ENCODE data around the gene IKBKG. TPM values are rescaled to one million over a fixed set of nuclear protein-coding genes. Genes with fewer than 3 reads are reported as not detected.

Gene IKBKG
- total and polyA plus RNA-seq, 2 of the 4 experiments (the other 2 are of a cell fraction) = 16.5 to 38.2 TPM

DNA sequence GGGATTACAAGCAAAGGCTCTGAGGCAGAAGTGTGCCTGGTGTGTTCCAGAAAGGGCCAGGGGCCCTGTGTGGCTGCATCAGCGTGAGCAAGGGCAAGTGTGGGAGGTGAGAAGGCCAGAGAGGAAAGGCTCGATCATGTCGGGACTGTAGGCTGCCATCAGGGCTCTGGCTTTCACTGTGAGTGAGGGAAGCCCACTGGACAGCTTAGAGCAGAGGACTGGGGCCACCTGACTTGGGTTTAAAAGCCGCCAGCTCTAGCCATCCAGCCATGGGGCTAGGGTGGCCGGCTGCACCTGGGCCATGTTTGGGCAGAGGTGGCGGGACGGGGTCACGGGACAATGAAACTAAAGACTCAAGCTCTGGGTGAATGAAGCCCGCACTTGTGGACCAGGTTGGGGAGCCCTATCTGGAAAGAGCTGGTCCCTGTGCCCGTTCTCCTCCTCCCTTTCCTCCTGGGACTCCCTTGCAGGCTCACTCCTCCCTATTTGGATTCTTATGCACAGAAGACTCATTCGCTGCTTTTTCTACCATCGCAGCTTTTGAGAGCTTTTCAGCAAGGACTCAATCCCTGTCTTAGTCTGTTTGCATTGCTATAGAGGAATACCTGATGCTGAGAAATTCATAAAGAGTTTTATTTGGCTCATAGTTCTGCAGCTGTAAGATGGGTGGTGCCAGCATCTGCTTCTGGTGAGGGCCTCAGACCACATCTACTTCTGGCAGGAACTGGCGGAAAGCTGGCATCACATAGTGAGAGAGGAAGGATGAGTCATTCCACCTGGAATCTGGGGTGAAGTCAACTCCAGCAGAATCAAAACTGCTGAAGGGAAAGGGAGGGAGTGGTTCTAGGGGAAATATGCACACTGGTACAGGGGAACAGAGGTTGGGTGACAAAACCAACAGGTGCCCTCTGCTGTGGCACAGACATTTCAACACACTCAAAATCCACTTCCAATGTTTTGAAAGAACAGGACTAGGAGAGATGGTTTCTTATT lies 56.3 kb downstream of the IKBKG start:
- intact Hi-C loops (cut with micrococcal nuclease) (no loop called here), in situ Hi-C loops (cut with MboI; ENCODE audit: low sequenced_read_pairs) (no loop called here), dilution Hi-C loops (cut with HindIII; ENCODE audit: low sequenced_read_pairs, unreplicated experiment) (no loop called here)
- no peaks in the 10 kb centered on the region for H4K20me1 ChIP-seq (ENCODE audit: insufficient read depth, low read length)
- no peak overlapping the region for H3K27ac ChIP-seq (ENCODE audit: insufficient read depth, low read length)
- no TSS peak for BruUV-seq (replicated peaks)
- H2AFZ ChIP-seq (replicated peaks; ENCODE audit: low read length, poor library complexity) = no peak overlapping the region
- H3K9me1 ChIP-seq (ENCODE audit: insufficient read depth, low read length) = no peaks in the 10 kb centered on the region
- no peaks in the 10 kb centered on the region; the same call in 1 of the 2 replicates for H3K4me1 ChIP-seq (ENCODE audit: control insufficient read depth, insufficient read depth, low read length)
- H3K36me3 ChIP-seq (ENCODE audit: control insufficient read depth, insufficient read depth, low read length) = no peaks in the 10 kb centered on the region
- H3K4me2 ChIP-seq (ENCODE audit: low read depth, low read length) = no peak overlapping the region
- peaks cover 5% of the 10 kb centered on the region for H3K27me3 ChIP-seq (ENCODE audit: control insufficient read depth, insufficient read depth, low read length)
- TF ChIP-seq SMC3 (IDR thresholded peaks at IDR 0.05; ENCODE audit: low read depth, low read length) = no peak
- TF ChIP-seq, protein P1, sequence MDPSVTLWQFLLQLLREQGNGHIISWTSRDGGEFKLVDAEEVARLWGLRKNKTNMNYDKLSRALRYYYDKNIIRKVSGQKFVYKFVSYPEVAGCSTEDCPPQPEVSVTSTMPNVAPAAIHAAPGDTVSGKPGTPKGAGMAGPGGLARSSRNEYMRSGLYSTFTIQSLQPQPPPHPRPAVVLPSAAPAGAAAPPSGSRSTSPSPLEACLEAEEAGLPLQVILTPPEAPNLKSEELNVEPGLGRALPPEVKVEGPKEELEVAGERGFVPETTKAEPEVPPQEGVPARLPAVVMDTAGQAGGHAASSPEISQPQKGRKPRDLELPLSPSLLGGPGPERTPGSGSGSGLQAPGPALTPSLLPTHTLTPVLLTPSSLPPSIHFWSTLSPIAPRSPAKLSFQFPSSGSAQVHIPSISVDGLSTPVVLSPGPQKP (IDR thresholded peaks at IDR 0.05; ENCODE audit: borderline replicate concordance, low read depth, low read length) = no peak
- no peak for TF ChIP-seq CEBPB (IDR thresholded peaks at IDR 0.05; ENCODE audit: low read depth, low read length)
- no peak for TF ChIP-seq MAFK (IDR thresholded peaks at IDR 0.05; ENCODE audit: low read depth, low read length)
- TF ChIP-seq RFX5 (IDR thresholded peaks at IDR 0.05; ENCODE audit: low read depth, low read length) = no peak
- TF ChIP-seq, protein P2, sequence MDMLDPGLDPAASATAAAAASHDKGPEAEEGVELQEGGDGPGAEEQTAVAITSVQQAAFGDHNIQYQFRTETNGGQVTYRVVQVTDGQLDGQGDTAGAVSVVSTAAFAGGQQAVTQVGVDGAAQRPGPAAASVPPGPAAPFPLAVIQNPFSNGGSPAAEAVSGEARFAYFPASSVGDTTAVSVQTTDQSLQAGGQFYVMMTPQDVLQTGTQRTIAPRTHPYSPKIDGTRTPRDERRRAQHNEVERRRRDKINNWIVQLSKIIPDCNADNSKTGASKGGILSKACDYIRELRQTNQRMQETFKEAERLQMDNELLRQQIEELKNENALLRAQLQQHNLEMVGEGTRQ (IDR thresholded peaks at IDR 0.05; ENCODE audit: low read depth, low read length) = no peak
- TF ChIP-seq NFE2L2 (IDR thresholded peaks at IDR 0.05; ENCODE audit: low read depth, low read length) = no peak
- no peak for TF ChIP-seq MXI1 (IDR thresholded peaks at IDR 0.05; ENCODE audit: borderline replicate concordance, low read depth, low read length)
- TF ChIP-seq, protein P3, sequence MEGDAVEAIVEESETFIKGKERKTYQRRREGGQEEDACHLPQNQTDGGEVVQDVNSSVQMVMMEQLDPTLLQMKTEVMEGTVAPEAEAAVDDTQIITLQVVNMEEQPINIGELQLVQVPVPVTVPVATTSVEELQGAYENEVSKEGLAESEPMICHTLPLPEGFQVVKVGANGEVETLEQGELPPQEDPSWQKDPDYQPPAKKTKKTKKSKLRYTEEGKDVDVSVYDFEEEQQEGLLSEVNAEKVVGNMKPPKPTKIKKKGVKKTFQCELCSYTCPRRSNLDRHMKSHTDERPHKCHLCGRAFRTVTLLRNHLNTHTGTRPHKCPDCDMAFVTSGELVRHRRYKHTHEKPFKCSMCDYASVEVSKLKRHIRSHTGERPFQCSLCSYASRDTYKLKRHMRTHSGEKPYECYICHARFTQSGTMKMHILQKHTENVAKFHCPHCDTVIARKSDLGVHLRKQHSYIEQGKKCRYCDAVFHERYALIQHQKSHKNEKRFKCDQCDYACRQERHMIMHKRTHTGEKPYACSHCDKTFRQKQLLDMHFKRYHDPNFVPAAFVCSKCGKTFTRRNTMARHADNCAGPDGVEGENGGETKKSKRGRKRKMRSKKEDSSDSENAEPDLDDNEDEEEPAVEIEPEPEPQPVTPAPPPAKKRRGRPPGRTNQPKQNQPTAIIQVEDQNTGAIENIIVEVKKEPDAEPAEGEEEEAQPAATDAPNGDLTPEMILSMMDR (conservative IDR thresholded peaks at IDR 0.05; ENCODE audit: low read depth, low read length) = no peak
- TF ChIP-seq BHLHE40 (IDR thresholded peaks at IDR 0.05; ENCODE audit: low read depth, low read length) = no peak
- TF ChIP-seq RAD21 (IDR thresholded peaks at IDR 0.05; ENCODE audit: low read length) = no peak
- TF ChIP-seq FOS (IDR thresholded peaks at IDR 0.05; ENCODE audit: low read depth, low read length) = peak; percentile 24; the same call in 1 of the 2 replicates
- 0 out of 2 replicates have a peak, but pooled peaks have one; percentile 14 for TF ChIP-seq MAZ (IDR thresholded peaks at IDR 0.05; ENCODE audit: borderline replicate concordance, low read depth, low read length)
- no peak for TF ChIP-seq CHD1 (IDR thresholded peaks at IDR 0.05; ENCODE audit: low read depth, low read length)
- ChIA-PET POLR2A (ENCODE audit: unreplicated experiment) (no interaction called here), CTCF (no interaction called here)
- H3K18ac ChIP-seq (ENCODE audit: low read depth, low read length) = no peak overlapping the region
- no peak overlapping the region for H2BK120ac ChIP-seq (ENCODE audit: low read depth, low read length)
- H3K14ac ChIP-seq (replicated peaks; ENCODE audit: low read depth, low read length) = no peak overlapping the region
- 72% methylated on average over 4 of the region's 13 CpGs; no CpG with 5 or more reads in 1 of the 2 experiments for WGBS, 2 experiments (ENCODE audit: extremely low coverage in 2 of 2, insufficient read length in 1 of 2)
- H2BK15ac ChIP-seq (ENCODE audit: low read depth, low read length) = no peak overlapping the region
- peaks cover 3% of the 10 kb centered on the region for H3K9me3 ChIP-seq (ENCODE audit: control insufficient read depth, insufficient read depth, low read length)
- H3K4me3 ChIP-seq (ENCODE audit: insufficient read depth, low read depth, low read length) = no peak overlapping the region
- H3K4ac ChIP-seq (ENCODE audit: low read depth, low read length) = no peak overlapping the region
- no peak overlapping the region for H3K56ac ChIP-seq (ENCODE audit: extremely low read depth, insufficient read depth, low read length)
- H2AK9ac ChIP-seq (replicated peaks; ENCODE audit: low read depth, low read length, poor library complexity) = peak overlapping the region; percentile 39
- no peak overlapping the region for H3K9ac ChIP-seq (ENCODE audit: low read depth, low read length)
- no peak overlapping the region for H3K23ac ChIP-seq (ENCODE audit: low read depth, low read length)
- no peak overlapping the region for H2AK5ac ChIP-seq (ENCODE audit: low read depth, low read length)
- no peak overlapping the region for H2BK20ac ChIP-seq (ENCODE audit: low read depth, low read length)
- peak; percentile 57 for DNase-seq
- no peak overlapping the region for H4K8ac ChIP-seq (ENCODE audit: low read depth in 2 of 2, low read length in 2 of 2)
- ATAC-seq (ENCODE audit: low read depth) = peak; percentile 60
- no peak overlapping the region for H4K5ac ChIP-seq (ENCODE audit: low read depth, low read length)
- no peaks in the 10 kb centered on the region for H3K79me1 ChIP-seq (ENCODE audit: low read depth in 1 of 2, low read length in 2 of 2)
- no peak overlapping the region for H2BK5ac ChIP-seq (ENCODE audit: low read depth, low read length, poor library complexity, severe bottlenecking)
- H4K91ac ChIP-seq (ENCODE audit: insufficient read depth, low read depth, low read length) = no peak overlapping the region
